ENCODE data around the gene TEX14. TPM values are rescaled to one million over a fixed set of nuclear protein-coding genes. Genes with fewer than 3 reads are reported as not detected.

TEX14 gene
- total RNA-seq, 4 donors from 2014 or later = 0.27 TPM; not detected in 3

DNA sequence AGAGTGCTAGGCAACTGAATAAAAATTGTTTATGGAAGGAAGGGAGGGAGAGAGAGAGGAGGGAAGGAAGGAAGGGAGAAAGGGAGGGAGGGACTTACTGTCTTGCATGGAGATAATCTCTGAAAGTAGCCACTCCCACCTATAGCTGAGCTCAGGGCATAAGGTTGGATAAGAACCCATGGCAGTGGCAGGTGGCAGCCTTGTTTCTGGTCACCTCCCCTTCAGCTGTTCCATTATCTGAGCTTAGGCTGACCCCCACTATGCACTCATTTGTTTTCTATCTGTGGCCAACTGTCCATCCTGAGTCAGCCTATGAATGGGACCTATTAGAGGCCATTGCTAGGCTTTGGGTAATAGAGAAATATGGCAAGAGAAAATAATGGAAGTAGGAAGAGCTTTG, 152.1 kb downstream of the TEX14 start:
- peaks cover 4% of the 10 kb centered on the region for H3K27me3 ChIP-seq

DNA sequence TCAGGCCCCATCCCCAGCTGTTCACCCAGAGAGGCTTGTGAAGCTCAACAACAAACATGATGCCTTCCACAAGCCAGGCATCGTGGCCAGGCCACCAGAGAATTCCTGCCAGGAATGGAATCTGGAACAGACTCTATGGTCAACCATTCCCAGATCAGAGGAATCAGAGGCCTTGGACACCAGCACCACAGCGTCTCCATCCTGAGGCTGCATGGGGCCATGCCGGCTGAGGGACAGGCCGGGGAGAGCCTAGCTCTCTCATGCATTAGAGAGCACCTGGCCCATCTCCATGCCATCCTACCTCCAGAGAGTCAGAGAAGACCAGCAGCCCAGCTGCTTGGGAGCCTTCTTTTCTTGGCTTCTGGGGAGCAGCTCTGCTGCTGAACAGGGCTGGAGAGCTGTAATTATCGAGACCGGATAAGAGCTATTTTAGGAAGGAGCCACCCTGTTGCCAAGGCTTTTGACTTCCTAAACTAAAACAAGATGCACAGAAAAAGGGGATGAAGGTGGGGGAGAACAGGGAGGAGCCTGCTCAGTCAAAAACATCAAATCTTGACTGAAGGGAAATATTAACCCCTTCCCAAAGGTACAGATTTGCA, 152.9 kb downstream of the TEX14 start:
- H3K27ac ChIP-seq = no peak overlapping the region
- TF ChIP-seq POLR2AphosphoS5 (IDR thresholded peaks at IDR 0.05) (no peak), EP300 (IDR thresholded peaks at IDR 0.05; ENCODE audit: low read depth) (no peak), POLR2A (IDR thresholded peaks at IDR 0.05) (no peak)
- TF ChIP-seq, protein P1, sequence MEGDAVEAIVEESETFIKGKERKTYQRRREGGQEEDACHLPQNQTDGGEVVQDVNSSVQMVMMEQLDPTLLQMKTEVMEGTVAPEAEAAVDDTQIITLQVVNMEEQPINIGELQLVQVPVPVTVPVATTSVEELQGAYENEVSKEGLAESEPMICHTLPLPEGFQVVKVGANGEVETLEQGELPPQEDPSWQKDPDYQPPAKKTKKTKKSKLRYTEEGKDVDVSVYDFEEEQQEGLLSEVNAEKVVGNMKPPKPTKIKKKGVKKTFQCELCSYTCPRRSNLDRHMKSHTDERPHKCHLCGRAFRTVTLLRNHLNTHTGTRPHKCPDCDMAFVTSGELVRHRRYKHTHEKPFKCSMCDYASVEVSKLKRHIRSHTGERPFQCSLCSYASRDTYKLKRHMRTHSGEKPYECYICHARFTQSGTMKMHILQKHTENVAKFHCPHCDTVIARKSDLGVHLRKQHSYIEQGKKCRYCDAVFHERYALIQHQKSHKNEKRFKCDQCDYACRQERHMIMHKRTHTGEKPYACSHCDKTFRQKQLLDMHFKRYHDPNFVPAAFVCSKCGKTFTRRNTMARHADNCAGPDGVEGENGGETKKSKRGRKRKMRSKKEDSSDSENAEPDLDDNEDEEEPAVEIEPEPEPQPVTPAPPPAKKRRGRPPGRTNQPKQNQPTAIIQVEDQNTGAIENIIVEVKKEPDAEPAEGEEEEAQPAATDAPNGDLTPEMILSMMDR (IDR thresholded peaks at IDR 0.05) = no peak
- H3K4me1 ChIP-seq = no peaks in the 10 kb centered on the region
- in situ Hi-C loops (cut with MboI; ENCODE audit: low pct_ligation_motif_present in 1 of 4, low pct_unique_long_range_greater_than_20kb in 1 of 4, low sequenced_read_pairs in 3 of 4) = loop anchor here in 1 of 4 donors (10.0 kb wide), 1 partner anchor 56 kb away; no protein-coding TSS in a partner anchor
- no peak overlapping the region for H3K4me3 ChIP-seq
- intact Hi-C loops (cut with DNase I; ENCODE audit: low total_unique reads) = no loop called here
- WGBS, 2 donors (ENCODE audit: low coverage in 1 of 2) = 60 to 80% methylated on average over 1 to 6 of the region's 6 CpGs
- no peaks in the 10 kb centered on the region for H3K9me3 ChIP-seq
- H3K27me3 ChIP-seq = peaks cover 4% of the 10 kb centered on the region
- H3K36me3 ChIP-seq = no peaks in the 10 kb centered on the region
- DNase-seq = no peak

More for the DNA sequence above, 152.1 kb downstream of the TEX14 start:
- H3K4me1 ChIP-seq = no peaks in the 10 kb centered on the region
- in situ Hi-C loops (cut with MboI; ENCODE audit: low pct_ligation_motif_present in 1 of 4, low pct_unique_long_range_greater_than_20kb in 1 of 4, low sequenced_read_pairs in 3 of 4) = loop anchor here in 1 of 4 donors (10.0 kb wide), 1 partner anchor 55 kb away; no protein-coding TSS in a partner anchor
- no peaks in the 10 kb centered on the region for H3K36me3 ChIP-seq
- no peak for DNase-seq
- H3K9me3 ChIP-seq = no peaks in the 10 kb centered on the region
- no peak overlapping the region for H3K4me3 ChIP-seq
- no peak overlapping the region for H3K27ac ChIP-seq
- TF ChIP-seq POLR2A (IDR thresholded peaks at IDR 0.05) = no peak
- TF ChIP-seq, protein P1 (IDR thresholded peaks at IDR 0.05) = no peak
- TF ChIP-seq POLR2AphosphoS5 (IDR thresholded peaks at IDR 0.05) = no peak
- TF ChIP-seq EP300 (IDR thresholded peaks at IDR 0.05; ENCODE audit: low read depth) = no peak
- intact Hi-C loops (cut with DNase I; ENCODE audit: low total_unique reads) = no loop called here

DNA sequence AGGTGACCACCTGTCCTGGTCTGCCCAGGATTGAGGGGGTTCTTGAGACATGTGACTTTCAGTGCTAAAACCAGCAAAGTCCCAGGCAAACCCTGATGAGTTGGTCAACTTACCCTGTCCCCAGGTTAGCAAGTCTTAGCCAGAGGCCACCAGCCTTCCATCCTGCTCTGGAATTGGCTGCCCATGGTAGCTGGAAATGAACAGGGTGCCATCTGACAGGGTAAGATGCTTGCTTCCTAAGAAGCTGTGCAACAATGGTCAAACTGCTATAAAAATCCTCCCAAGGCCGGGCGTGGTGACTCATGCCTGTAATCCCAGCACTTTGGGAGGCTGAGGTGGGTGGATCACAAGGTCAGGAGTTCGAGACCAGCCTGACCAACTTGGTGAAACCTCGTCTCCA, 154.6 kb downstream of the TEX14 start:
- no peak for DNase-seq
- 69% methylated on average over 4 of the region's 4 CpGs; no CpG with 5 or more reads in 1 of the 2 donors for whole genome bisulfite sequencing, 2 donors (ENCODE audit: low coverage in 1 of 2)
- Histone ChIP-seq H3K27ac (no peak overlapping the region), H3K9me3 (no peaks in the 10 kb centered on the region), H3K4me1 (peaks cover 0 to 5% (median 2%) of the 10 kb centered on the region in 4 donors), H3K27me3 (peaks cover 8% of the 10 kb centered on the region), H3K4me3 (no peak overlapping the region), H3K36me3 (no peaks in the 10 kb centered on the region)
- in situ Hi-C loops (cut with MboI; ENCODE audit: low pct_ligation_motif_present in 1 of 4, low pct_unique_long_range_greater_than_20kb in 1 of 4, low sequenced_read_pairs in 3 of 4) = loop anchor here in 1 of 4 donors (10.0 kb wide), 1 partner anchor 58 kb away; no protein-coding TSS in a partner anchor
- intact Hi-C loops (cut with DNase I; ENCODE audit: low total_unique reads) = no loop called here
- TF ChIP-seq, protein P1 (IDR thresholded peaks at IDR 0.05) = no peak
- no peak for TF ChIP-seq POLR2A (IDR thresholded peaks at IDR 0.05)
- no peak for TF ChIP-seq POLR2AphosphoS5 (IDR thresholded peaks at IDR 0.05)
- no peak for TF ChIP-seq EP300 (IDR thresholded peaks at IDR 0.05; ENCODE audit: low read depth)

DNA sequence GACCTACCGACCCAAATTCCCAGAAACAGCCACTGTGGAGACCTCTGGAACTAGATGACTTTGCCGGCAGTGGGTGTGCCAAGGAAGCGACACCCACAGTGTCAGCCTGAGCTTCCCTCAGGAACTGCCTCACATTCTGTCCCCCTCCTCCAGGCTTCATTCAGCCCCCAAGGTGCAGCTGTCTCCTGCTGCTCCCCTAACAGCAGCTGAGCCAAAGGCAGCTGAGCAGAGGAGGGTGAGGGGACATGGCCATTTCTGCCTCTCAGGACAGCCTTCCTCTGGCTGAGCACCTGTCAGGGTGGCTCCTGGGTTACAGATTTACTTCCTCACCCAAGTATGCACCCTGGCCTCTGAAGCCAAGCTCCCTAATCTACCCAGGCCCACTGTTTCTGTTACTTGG, 155.3 kb downstream of the TEX14 start:
- no peak overlapping the region for H3K4me3 ChIP-seq
- TF ChIP-seq, protein P1 (IDR thresholded peaks at IDR 0.05) = no peak
- no peak for TF ChIP-seq POLR2A (IDR thresholded peaks at IDR 0.05)
- no peak for TF ChIP-seq EP300 (IDR thresholded peaks at IDR 0.05; ENCODE audit: low read depth)
- TF ChIP-seq POLR2AphosphoS5 (IDR thresholded peaks at IDR 0.05) = no peak
- intact Hi-C loops (cut with DNase I; ENCODE audit: low total_unique reads) (no loop called here), in situ Hi-C loops (cut with MboI; ENCODE audit: low pct_ligation_motif_present in 1 of 4, low pct_unique_long_range_greater_than_20kb in 1 of 4, low sequenced_read_pairs in 3 of 4) (loop anchor here in 1 of 4 donors (10.0 kb wide), 1 partner anchor 58 kb away; no protein-coding TSS in a partner anchor)
- H3K27ac ChIP-seq = no peak overlapping the region
- no peaks in the 10 kb centered on the region for H3K9me3 ChIP-seq
- peaks cover 9% of the 10 kb centered on the region for H3K27me3 ChIP-seq
- no peak for DNase-seq
- peaks cover 0 to 8% (median 5%) of the 10 kb centered on the region in 4 donors for H3K4me1 ChIP-seq
- H3K36me3 ChIP-seq = no peaks in the 10 kb centered on the region
- WGBS, 2 donors (ENCODE audit: low coverage in 1 of 2) = 85% methylated on average over 3 of the region's 3 CpGs; no CpG with 5 or more reads in 1 of the 2 donors

Data from transverse colon (tissue), 4 donors.